HG03135 (cell line): ENCODE results near the gene AGBL2.
"Not testable (repeated sequence)": the region's sequence is repeated elsewhere in the genome, so short reads cannot be mapped to it uniquely, and the experiment has no call there.

Source experiments
- ATAC-seq: cut with Tn5 transposase; IDR thresholded peaks from one replicate; pipeline ENCODE4 v1.9.1; 2021; ENCODE audit warnings: mild to moderate bottlenecking, moderate library complexity; ENCODE audit not compliant: unreplicated experiment

AGBL2 gene

DNA sequence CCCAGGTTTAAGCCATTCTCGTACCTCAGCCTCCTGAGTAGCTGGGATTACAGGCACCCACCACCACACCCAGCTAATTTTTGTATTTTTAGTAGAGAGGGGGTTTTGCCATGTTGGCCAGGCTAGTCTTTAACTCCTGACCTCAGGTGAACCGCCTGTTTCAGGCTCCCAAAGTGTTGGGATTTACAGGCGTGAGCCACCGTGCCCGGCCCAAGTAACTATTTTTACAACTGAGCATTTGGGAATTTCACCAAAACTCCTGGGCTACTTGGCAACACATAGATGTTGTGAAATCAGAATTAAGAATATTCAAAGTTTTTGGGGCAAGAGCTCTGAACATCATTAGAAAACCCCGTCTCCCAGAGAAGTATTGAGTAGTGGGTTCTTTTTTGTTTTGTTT is 74.7 kb downstream of the AGBL2 start:
- not testable (repeated sequence) for ATAC-seq

- ATAC-seq = not testable (repeated sequence)
Measured at GRCh38 chr11:47636331-47636730, 78.8 kb downstream of the AGBL2 start.

- ATAC-seq = no peak
Measured at GRCh38 chr11:47631473-47631872, 83.7 kb downstream of the AGBL2 start.

DNA sequence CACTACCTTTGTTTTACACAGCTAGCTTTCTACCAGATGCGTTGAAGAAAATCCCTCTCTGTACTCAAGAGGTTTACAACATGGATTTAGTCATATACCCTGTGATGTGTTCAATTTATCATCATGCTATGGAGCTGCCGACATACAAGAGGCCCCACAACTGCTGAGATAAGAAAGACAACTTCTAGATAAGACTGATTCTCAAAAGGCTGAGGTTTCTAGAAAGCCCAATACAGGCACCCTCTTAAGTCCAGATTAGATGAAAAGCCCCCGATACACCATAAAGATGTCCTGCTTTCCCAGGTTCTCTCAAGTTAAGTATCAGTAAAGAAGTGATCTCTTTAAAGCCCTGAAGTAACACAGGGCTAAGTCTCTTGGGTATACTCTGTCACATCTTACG is 87.1 kb downstream of the AGBL2 start:
- ATAC-seq = no peak

DNA sequence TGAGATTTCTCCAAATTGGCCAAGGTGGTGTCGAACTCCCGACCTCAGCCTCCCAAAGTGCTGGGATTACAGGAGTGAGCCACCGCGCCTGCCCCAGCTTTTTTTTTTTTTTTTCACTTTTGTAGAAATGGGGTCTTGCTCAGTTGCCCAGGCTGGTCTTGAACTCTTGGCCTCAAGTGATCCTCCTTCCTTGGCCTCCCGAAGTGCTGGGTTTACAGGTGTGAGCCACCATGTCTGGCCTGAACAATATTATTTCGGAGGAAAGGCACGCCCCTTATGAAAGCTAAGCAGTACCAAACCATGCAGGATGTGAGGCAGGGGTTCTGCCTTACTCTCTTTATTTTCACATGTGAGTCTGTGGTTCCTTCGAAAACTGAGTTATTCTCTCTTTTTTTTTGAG is 88.9 kb downstream of the AGBL2 start:
- ATAC-seq = no peak

- no peak for ATAC-seq
Measured at GRCh38 chr11:47620836-47621378, 94.3 kb downstream of the AGBL2 start.

DNA sequence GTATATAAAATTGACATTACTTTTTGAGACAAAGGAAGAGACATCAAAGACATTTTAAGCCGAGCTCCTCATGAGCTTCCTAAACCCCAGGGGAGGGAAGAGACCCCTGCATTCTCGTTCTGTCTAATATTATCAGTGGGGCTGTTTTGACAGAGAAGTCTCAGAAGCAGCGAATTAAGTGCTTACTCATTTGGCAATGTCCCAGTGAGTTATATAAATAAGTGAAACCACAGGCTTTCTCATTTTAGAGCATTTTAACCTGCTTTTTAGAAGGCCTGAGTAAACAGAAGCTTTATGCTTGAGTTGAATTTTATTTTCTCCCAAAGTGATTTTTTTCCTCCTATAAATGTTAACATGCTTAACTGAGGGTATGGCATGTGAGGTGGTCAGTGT is 97.8 kb downstream of the AGBL2 start:
- ATAC-seq = no peak

DNA sequence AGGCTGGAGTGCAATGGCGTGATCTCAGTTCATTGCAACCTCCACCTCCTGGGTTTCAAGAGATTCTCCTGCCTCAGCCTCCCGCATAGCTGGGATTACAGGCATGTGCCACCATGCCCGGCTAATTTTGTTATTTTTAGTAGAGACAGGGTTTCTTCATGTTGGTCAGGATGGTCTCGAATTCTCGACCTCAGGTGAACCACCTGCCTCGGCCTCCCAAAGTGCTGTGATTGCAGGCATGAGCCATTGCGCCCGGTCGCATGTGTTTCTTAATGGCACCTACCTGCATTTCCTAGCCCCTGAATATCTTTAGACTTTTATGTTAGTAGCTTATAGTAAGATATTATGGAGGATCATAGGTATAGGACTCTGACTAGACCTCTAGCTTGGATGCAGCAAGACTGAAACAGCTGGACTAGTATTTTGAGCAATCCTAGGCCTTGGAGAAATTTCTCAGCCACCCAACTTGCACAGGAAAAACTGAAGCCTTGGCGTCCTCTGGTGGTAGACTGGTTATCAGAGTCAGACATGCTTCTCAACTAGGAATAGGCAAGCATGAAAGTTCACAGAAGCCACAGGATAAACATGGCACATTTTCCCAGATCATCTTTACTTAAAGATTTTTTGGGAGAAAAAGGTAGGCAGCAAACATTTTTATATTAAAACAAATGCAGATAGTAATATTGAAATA is 98.3 kb downstream of the AGBL2 start:
- no peak for ATAC-seq

GRCh38 chr11:47615249-47615648 is 99.9 kb downstream of the AGBL2 start:
- no peak for ATAC-seq

GRCh38 chr11:47611348-47611794 is 103.8 kb downstream of the AGBL2 start:
- ATAC-seq = no peak

GRCh38 chr11:47609675-47610074 is 105.5 kb downstream of the AGBL2 start:
- no peak for ATAC-seq
